Choroid plexus epithelial cell (primary cell): ENCODE measurements around the gene ASB18.
A peak's percentile ranks its signal among the peaks of the same experiment; 100 is the strongest.

ENCODE experiments used
- DNase-seq: peaks from one replicate; pipeline ENCODE4 v3.0.0-alpha.2; 2010; ENCODE audit warnings: low read depth
- H3K4me3 ChIP-seq: 2 replicates; pipeline ENCODE4 v1.5.1; 2011; ENCODE audit warnings: low read depth, mild to moderate bottlenecking, control low read depth, low read length, moderate library complexity
- CTCF ChIP-seq: conservative IDR thresholded peaks from 2 replicates; pipeline ENCODE4 v1.5.1; 2011; ENCODE audit warnings: low read depth, mild to moderate bottlenecking, control low read depth, inconsistent platforms, low read length, moderate library complexity

Gene ASB18

GRCh38 chr2:236176951-236177350, 87.3 kb downstream of the ASB18 start:
- no peak for DNase-seq
- TF ChIP-seq CTCF: no peak
- no peak overlapping the region for H3K4me3 ChIP-seq

GRCh38 chr2:236176417-236176816, 87.8 kb downstream of the ASB18 start:
- peak; percentile 76 for TF ChIP-seq CTCF
- no peak overlapping the region for H3K4me3 ChIP-seq
- DNase-seq: peak; percentile 59

GRCh38 chr2:236175548-236176150, 88.6 kb downstream of the ASB18 start:
- TF ChIP-seq CTCF: no peak
- no peak for DNase-seq
- H3K4me3 ChIP-seq: no peak overlapping the region

GRCh38 chr2:236173729-236174607, 90.2 kb downstream of the ASB18 start:
- TF ChIP-seq CTCF: no peak
- DNase-seq: no peak
- no peak overlapping the region for H3K4me3 ChIP-seq

- no peak overlapping the region for H3K4me3 ChIP-seq
- no peak for TF ChIP-seq CTCF
- DNase-seq: no peak
These were observed 91.0 kb downstream of the ASB18 start for GRCh38 chr2:236173036-236173728.

DNA sequence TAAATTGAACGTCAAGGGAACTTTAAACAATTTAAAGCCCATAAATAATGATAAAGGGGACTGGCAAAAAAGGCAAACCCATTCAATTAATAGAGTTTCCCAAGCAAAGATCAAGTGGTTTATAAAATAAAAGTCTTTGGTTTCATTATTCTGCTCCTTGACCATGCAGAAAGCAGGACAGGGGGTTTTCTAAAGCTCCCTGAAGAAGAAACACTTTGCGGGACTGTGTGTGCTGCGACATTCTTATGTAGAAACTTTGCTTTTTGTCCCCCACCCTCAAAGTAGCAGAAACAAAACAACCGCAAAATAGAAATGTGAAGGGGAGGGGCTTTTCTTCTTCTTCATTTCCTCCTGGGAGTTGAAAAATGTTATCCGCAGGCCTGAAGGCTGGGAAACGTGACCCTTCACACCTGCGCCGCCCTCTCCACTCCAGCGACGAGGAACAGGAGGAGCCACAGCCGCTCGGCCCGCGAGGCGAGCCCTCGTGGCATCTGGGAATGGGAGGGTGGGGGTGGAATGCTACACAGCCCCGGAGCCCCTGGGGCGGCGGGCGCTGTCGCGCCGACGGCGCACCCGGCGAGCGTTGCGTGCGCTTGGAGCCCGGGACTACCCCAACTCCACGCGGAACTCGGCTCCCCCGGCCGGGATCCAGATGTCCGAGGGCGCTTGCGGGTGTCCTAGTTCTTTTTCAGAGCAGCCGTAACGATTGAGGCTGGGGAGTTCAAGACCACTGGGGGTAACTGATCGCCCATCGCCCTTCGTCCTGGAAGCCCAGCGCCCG, 91.8 kb downstream of the ASB18 start:
- no peak for TF ChIP-seq CTCF
- no peak for DNase-seq
- H3K4me3 ChIP-seq: no peak overlapping the region
